HEK293T (cell line): Measurements from ENCODE around the gene SFTA2.

Source experiments
- ARNT ChIP-seq: fragments of 450-650 bp; IDR thresholded peaks from 2 replicates; pipeline ENCODE4 v1.6.1; 2017; ENCODE audit warnings: mild to moderate bottlenecking
- BHLHE40 ChIP-seq: fragments of 450-650 bp; IDR thresholded peaks from 2 replicates; pipeline ENCODE4 v1.6.1; 2016; ENCODE audit warnings: mild to moderate bottlenecking, moderate library complexity, borderline replicate concordance
- ELF4 ChIP-seq: fragments of 450-650 bp; IDR thresholded peaks from 2 replicates; pipeline ENCODE4 v1.6.1; 2017; ENCODE audit warnings: antibody characterized with exemption
- FOXK2 ChIP-seq: fragments of 450-650 bp; IDR thresholded peaks from 2 replicates; pipeline ENCODE4 v1.6.1; 2016; ENCODE audit warnings: mild to moderate bottlenecking
- FOXM1 ChIP-seq: fragments of 450-650 bp; IDR thresholded peaks from 2 replicates; pipeline ENCODE4 v1.6.1; 2017; ENCODE audit warnings: mild to moderate bottlenecking, borderline replicate concordance
- HDGF ChIP-seq: fragments of 450-650 bp; IDR thresholded peaks from 2 replicates; pipeline ENCODE4 v1.6.1; 2017; ENCODE audit warnings: antibody characterized with exemption, borderline replicate concordance
- NFRKB ChIP-seq: fragments of 450-650 bp; IDR thresholded peaks from 2 replicates; pipeline ENCODE4 v1.6.1; 2016; ENCODE audit warnings: mild to moderate bottlenecking, moderate library complexity

DNA sequence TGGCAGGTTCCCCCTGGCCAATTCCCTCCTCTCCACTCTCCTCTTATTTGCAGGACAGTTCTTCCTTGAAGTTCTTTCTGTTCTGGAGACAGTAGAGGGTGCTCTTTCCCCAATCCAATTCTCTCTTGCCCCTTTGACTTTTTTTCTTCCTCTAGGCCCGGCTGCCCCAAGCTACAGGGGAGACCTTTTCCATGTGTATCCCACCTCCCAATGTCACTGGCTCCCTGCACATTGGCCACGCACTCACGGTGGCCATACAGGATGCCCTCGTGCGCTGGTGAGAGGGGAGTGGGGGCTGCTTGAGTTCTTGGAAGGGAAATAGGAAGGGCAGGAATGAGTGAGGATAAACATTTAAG, 16.4 kb downstream of the SFTA2 start:
- TF ChIP-seq BHLHE40 = no peak
- no peak for TF ChIP-seq ARNT
- TF ChIP-seq NFRKB = no peak
- TF ChIP-seq ELF4 = no peak
- TF ChIP-seq FOXM1 = no peak
- no peak for TF ChIP-seq HDGF
- TF ChIP-seq FOXK2 = no peak
